ENCODE data around the gene MTHFD1L.
"Not testable (repeated sequence)": the region's sequence is repeated elsewhere in the genome, so short reads cannot be mapped to it uniquely, and the experiment has no call there.

The MTHFD1L gene

DNA sequence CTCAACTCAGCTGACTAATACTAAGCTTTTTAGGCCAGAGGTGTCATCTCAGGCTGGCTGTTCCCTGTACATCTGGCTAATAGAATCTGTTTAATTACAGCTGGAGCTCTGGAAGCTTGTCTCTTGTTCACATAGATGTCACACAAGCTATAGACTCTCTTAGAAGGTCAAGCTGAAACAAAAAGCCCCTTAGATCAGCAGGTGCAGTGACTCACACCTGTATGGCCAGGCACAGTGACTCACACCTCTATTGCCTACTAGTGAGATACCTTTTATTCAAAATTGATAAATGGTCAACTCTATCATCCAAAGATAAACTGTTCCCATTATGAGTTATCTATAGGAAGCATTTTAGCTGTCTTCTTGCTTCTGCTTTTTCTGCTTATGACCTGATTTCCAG is 29.9 kb upstream of the MTHFD1L start:
- DNase-seq (ENCODE audit: low read depth) = no peak
- TF ChIP-seq, protein P1, sequence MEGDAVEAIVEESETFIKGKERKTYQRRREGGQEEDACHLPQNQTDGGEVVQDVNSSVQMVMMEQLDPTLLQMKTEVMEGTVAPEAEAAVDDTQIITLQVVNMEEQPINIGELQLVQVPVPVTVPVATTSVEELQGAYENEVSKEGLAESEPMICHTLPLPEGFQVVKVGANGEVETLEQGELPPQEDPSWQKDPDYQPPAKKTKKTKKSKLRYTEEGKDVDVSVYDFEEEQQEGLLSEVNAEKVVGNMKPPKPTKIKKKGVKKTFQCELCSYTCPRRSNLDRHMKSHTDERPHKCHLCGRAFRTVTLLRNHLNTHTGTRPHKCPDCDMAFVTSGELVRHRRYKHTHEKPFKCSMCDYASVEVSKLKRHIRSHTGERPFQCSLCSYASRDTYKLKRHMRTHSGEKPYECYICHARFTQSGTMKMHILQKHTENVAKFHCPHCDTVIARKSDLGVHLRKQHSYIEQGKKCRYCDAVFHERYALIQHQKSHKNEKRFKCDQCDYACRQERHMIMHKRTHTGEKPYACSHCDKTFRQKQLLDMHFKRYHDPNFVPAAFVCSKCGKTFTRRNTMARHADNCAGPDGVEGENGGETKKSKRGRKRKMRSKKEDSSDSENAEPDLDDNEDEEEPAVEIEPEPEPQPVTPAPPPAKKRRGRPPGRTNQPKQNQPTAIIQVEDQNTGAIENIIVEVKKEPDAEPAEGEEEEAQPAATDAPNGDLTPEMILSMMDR (conservative IDR thresholded peaks at IDR 0.05; ENCODE audit: control insufficient read depth, insufficient read depth, low read depth, low read length) = no peak

DNA sequence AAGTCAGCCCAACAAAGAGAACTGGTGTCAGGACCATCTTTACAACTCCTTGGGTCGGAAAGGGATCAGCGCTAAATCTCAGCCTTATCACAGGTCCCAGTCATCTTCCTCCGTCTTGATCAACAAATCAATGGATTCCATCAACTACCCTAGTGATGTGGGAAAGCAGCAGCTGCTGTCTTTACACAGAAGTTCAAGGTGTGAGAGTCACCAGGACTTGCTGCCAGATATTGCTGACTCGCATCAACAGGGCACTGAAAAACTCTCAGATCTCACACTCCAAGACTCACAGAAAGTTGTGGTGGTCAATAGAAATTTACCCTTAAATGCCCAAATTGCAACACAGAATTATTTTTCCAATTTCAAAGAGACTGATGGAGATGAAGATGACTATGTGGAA is 25.3 kb upstream of the MTHFD1L start:
- no peak overlapping the region for H3K4me3 ChIP-seq (ENCODE audit: control insufficient read depth, low read depth, low read length)
- no peak for DNase-seq (ENCODE audit: low read depth)
- TF ChIP-seq, protein P1 (conservative IDR thresholded peaks at IDR 0.05; ENCODE audit: control insufficient read depth, insufficient read depth, low read depth, low read length) = no peak

More for the DNA sequence above, 29.9 kb upstream of the MTHFD1L start:
- H3K4me3 ChIP-seq (ENCODE audit: control insufficient read depth, low read depth, low read length) = no peak overlapping the region

DNA sequence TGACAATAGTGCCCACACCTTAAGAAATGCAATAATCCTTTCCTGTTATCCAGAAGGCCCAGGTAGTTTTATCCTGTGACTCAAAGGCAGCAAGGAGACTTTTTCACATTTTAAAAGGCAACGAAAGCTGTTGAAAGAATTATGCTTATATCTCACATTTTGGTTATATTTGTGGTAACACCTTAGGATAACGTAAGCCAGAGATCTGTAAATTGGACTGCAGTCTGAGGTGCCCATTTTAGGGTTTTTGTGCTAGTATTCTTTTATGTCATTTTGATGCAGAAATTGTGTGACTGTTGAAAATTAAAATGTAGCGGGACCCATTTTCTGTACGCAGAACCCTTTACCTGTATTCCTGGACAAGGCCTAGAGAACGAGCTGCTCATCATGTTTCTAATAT is 24.3 kb upstream of the MTHFD1L start:
- H3K4me3 ChIP-seq (ENCODE audit: control insufficient read depth, low read depth, low read length) = no peak overlapping the region
- TF ChIP-seq, protein P1 (conservative IDR thresholded peaks at IDR 0.05; ENCODE audit: control insufficient read depth, insufficient read depth, low read depth, low read length) = no peak

DNA sequence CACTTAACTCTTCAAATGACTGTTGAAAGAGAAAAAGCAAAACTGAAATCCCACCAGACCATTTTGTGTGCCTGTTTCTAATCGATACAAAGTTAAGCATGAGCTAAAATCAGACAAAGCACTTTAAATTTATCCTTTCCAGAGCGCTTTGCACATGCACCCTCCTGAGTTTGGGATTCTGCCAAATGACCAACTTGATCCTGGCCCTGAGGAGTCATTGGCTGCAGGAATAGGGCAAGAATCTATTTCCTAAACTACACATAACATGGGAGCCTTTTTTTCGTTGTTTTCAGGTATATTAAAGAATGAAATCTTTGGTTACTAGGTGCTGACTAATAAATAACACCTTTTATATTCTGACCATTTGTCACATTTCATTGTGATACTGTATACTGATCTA is 23.8 kb upstream of the MTHFD1L start:
- H3K4me3 ChIP-seq (ENCODE audit: control insufficient read depth, low read depth, low read length) = no peak overlapping the region
- DNase-seq (ENCODE audit: low read depth) = no peak
- TF ChIP-seq, protein P1 (conservative IDR thresholded peaks at IDR 0.05; ENCODE audit: control insufficient read depth, insufficient read depth, low read depth, low read length) = no peak

More for the DNA sequence above, 24.3 kb upstream of the MTHFD1L start:
- no peak for DNase-seq (ENCODE audit: low read depth)

DNA sequence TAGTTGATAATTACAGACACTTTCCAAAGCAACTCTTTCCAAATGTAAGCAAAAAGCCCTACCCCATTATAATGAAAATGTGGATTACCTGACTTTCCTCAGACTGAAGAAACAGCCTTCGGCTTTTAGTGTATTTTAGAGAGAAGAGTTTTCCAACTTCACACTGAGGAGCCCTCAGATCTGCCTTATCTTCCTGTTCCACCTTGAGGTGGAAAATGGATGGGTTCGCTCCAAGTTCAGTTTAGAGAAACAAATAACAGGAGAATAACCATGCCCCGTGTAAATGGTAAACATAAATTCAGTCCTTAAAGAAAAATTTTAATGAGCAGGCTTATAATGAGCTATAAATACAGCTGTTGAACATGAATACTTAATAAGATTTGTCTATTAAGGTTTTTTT is 21.1 kb upstream of the MTHFD1L start:
- TF ChIP-seq, protein P1 (conservative IDR thresholded peaks at IDR 0.05; ENCODE audit: control insufficient read depth, insufficient read depth, low read depth, low read length) = no peak
- DNase-seq (ENCODE audit: low read depth) = no peak
- H3K4me3 ChIP-seq (ENCODE audit: control insufficient read depth, low read depth, low read length) = no peak overlapping the region

DNA sequence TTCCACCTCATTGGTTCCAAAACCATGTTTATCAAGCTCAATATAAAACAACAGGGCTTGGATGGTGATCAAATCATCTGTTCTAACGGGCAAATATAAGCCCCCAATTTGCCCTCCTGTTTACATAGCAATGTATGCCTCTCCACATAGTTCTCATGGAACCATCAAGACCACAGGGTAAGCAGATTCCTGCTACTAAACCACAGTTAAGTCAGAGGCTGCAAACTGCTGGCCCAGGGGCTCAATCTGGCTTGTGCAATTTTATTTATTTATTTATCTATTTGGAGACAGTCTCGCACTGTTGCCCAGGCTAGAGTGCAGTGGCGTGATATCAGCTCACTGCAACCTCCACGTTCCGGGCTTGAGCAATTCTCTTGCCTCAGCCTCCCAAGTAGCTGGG is 18.9 kb upstream of the MTHFD1L start:
- TF ChIP-seq, protein P1 (conservative IDR thresholded peaks at IDR 0.05; ENCODE audit: control insufficient read depth, insufficient read depth, low read depth, low read length) = no peak
- no peak overlapping the region for H3K4me3 ChIP-seq (ENCODE audit: control insufficient read depth, low read depth, low read length)
- no peak for DNase-seq (ENCODE audit: low read depth)

DNA sequence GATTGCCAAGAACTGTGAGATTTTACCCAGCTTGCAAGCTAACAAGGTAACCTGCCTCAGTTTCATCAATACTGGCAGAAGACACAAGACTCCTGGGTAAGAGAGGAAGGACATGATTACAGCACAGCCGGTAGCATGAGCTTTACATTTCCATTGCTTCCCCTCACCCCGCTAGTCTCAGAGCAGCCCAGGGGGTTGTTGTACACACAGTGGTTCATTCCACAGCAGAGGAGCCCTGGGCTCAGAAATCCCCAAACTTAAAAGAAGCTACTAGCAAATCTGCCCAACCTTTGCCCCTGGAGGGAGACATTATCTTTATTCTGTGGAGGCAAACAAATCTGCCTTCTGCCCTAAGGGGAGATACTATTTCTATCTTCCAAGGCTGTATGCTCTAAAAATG is 17.1 kb upstream of the MTHFD1L start:
- no peak overlapping the region for H3K4me3 ChIP-seq (ENCODE audit: control insufficient read depth, low read depth, low read length)
- TF ChIP-seq, protein P1 (conservative IDR thresholded peaks at IDR 0.05; ENCODE audit: control insufficient read depth, insufficient read depth, low read depth, low read length) = no peak
- no peak for DNase-seq (ENCODE audit: low read depth)

DNA sequence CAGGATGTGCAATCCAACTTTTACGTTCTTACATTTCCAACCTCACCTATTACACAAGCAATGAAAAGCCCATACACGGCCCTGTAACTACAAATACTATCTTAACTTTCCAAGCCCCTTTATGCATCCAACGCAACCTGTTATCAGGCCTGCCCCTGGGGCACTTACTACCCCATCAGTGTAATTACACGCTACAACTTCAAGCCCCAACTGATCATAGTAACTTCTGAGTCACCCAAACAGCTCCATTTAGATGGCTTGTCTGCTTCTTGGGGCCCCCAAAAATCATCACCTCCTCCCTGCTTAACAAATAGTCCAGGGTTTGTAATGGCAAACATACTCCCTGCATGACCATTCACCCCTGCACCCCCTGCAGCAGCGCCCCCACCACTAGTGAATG is 11.1 kb upstream of the MTHFD1L start:
- H3K4me3 ChIP-seq (ENCODE audit: control insufficient read depth, low read depth, low read length); DNase-seq (ENCODE audit: low read depth): not testable (repeated sequence)

DNA sequence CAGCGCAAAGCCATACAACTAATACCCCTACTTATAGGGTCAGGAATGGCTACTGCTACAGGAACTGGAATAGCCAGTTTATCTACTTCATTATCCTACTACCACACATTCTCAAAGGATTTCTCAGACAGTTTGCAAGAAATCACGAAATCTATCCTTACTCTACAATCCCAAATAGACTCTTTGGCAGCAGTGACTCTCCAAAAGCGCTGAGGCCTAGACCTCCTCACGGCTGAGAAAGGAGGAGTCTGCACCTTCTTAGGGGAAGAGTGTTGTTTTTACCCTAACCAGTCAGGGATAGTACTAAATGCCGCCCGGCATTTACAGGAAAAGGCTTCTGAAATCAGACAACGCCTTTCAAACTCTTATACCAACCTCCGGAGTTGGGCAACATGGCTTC is 10.3 kb upstream of the MTHFD1L start:
- H3K4me3 ChIP-seq (ENCODE audit: control insufficient read depth, low read depth, low read length); DNase-seq (ENCODE audit: low read depth): not testable (repeated sequence)
